Esophagus muscularis mucosa (tissue), 4 donors: ENCODE measurements around the gene FBLN7. TPM values are rescaled to one million over a fixed set of nuclear protein-coding genes. Genes with fewer than 3 reads are reported as not detected.
"Not testable (repeated sequence)": the region's sequence is repeated elsewhere in the genome, so short reads cannot be mapped to it uniquely, and the experiment has no call there.

ENCODE experiments used
- DNase-seq: peaks from one replicate; pipeline ENCODE4 v3.0.0-alpha.2; 2017; ENCODE audit errors: extremely low spot score
- H3K27ac ChIP-seq, 4 donors: fragments of 200-600 bp; sonication (generic); replicated peaks in 1 of 4; 1 replicate in 3 of 4; 2 replicates in 1 of 4; pipeline ENCODE4 v1.5.1; 2016 to 2019; ENCODE audit warnings: mild to moderate bottlenecking in 1 of 4
- H3K27me3 ChIP-seq, 4 donors: fragments of 200-600 bp; sonication (generic); one replicate each; pipeline versions ENCODE4 v1.5.1 to v1.6.0; 2016 to 2019
- H3K36me3 ChIP-seq, 4 donors: fragments of 200-600 bp; sonication (generic); one replicate each; pipeline ENCODE4 v1.5.1; 2016 to 2019
- H3K4me1 ChIP-seq, 4 donors: fragments of 200-600 bp; sonication (generic); one replicate each; pipeline ENCODE4 v1.5.1; 2016 to 2019
- H3K4me3 ChIP-seq, 4 donors: fragments of 200-600 bp; sonication (generic); 1 replicate in 2 of 4; 2 replicates in 2 of 4; pipeline ENCODE4 v1.5.1; 2016 to 2019; ENCODE audit warnings: mild to moderate bottlenecking in 4 of 4, moderate library complexity in 1 of 4
- H3K9me3 ChIP-seq, 4 donors: fragments of 200-600 bp; sonication (generic); 1 replicate in 3 of 4; 2 replicates in 1 of 4; pipeline ENCODE4 v1.5.1; 2016 to 2019
- EP300 ChIP-seq: sonication (generic); formaldehyde crosslinking; IDR thresholded peaks from one replicate; pipeline ENCODE4 v1.6.1; 2017; ENCODE audit warnings: antibody characterized with exemption
- POLR2A ChIP-seq: fragments of 450-650 bp; IDR thresholded peaks from one replicate; pipeline ENCODE4 v1.6.1; 2017; ENCODE audit warnings: antibody characterized with exemption, moderate library complexity, mild to moderate bottlenecking, low read depth
- POLR2AphosphoS5 ChIP-seq, 2 donors: sonication (generic); formaldehyde crosslinking; IDR thresholded peaks; one replicate each; pipeline ENCODE4 v1.6.1; 2017; ENCODE audit warnings: antibody characterized with exemption in 2 of 2
- WGBS: methylation state at CpG from one replicate; pipeline ENCODE4 v1.1.5; 2018; 5-methylcytosine and 5-hydroxymethylcytosine counted together
- intact Hi-C: fragments of 100-400 bp; cut with DNase I; formaldehyde crosslinking; loops from one replicate; pipeline ENCODE4 v1.15.1; 2023
- total RNA-seq, 4 donors: library from RNA; depleted of rRNA; stranded (reverse); fragments of >200 nt; gene quantifications; one replicate each; pipeline versions ENCODE4 v1.1.0 to v1.2.1, GENCODE V29; 2016
- TF ChIP-seq, protein P1 (sequence below), 3 experiments: fragments of 200-600 bp in 2 of 3; fragments of 450-650 bp in 1 of 3; sonication (generic) in 2 of 3; IDR thresholded peaks; one replicate each; pipeline ENCODE4 v1.5.1; 2017 to 2019; ENCODE audit warnings: antibody characterized with exemption in 3 of 3, mild to moderate bottlenecking in 2 of 3, moderate library complexity in 1 of 3

The FBLN7 gene
- total RNA-seq, 4 donors from 2014 or later, result 1.1 to 2.1 (median 1.8) TPM

DNA sequence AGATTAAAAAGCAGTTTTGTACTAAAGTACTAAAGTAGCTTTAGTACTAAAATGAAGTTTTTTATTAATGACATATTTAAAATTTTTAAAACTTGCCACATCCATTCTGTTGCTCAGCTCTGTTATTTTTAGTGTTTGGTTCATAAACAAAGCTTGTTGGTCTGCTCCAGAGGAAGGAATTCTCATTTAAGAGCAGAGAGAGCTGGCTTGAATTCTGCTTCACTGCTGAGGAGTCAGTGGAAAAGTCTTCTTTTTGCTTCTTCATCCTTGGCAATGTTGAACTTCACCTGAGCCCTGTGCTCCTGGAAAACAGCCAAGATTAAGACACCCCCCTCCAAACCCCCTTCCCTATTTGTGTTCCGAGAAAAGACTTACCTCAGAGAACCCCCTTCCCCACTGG lies 42.5 kb upstream of the FBLN7 start:
- TF ChIP-seq POLR2AphosphoS5 (IDR thresholded peaks at IDR 0.05) (no peak), EP300 (no peak), POLR2A (no peak)
- TF ChIP-seq, protein P1, sequence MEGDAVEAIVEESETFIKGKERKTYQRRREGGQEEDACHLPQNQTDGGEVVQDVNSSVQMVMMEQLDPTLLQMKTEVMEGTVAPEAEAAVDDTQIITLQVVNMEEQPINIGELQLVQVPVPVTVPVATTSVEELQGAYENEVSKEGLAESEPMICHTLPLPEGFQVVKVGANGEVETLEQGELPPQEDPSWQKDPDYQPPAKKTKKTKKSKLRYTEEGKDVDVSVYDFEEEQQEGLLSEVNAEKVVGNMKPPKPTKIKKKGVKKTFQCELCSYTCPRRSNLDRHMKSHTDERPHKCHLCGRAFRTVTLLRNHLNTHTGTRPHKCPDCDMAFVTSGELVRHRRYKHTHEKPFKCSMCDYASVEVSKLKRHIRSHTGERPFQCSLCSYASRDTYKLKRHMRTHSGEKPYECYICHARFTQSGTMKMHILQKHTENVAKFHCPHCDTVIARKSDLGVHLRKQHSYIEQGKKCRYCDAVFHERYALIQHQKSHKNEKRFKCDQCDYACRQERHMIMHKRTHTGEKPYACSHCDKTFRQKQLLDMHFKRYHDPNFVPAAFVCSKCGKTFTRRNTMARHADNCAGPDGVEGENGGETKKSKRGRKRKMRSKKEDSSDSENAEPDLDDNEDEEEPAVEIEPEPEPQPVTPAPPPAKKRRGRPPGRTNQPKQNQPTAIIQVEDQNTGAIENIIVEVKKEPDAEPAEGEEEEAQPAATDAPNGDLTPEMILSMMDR (IDR thresholded peaks at IDR 0.05), result no peak
- WGBS, result 87% methylated on average over 1 of the region's 1 CpG
- H3K36me3 ChIP-seq, result peaks cover 5 to 70% (median 52%) of the 10 kb centered on the region in 4 donors
- H3K9me3 ChIP-seq, result no peaks in the 10 kb centered on the region
- no peaks in the 10 kb centered on the region for H3K27me3 ChIP-seq
- H3K4me1 ChIP-seq, result no peaks in the 10 kb centered on the region
- no peak for DNase-seq
- intact Hi-C loops, result no loop called here
- H3K4me3 ChIP-seq, result no peak overlapping the region
- no peak overlapping the region for H3K27ac ChIP-seq

- no peak for TF ChIP-seq EP300
- TF ChIP-seq POLR2AphosphoS5 (IDR thresholded peaks at IDR 0.05), result no peak
- TF ChIP-seq POLR2A, result no peak
- TF ChIP-seq, protein P1 (IDR thresholded peaks at IDR 0.05), result no peak
- DNase-seq, result no peak
- Histone ChIP-seq H3K4me1 (no peaks in the 10 kb centered on the region), H3K27me3 (no peaks in the 10 kb centered on the region), H3K4me3 (no peak overlapping the region), H3K27ac (no peak overlapping the region), H3K9me3 (no peaks in the 10 kb centered on the region), H3K36me3 (peaks cover under 1 to 70% (median 50%) of the 10 kb centered on the region in 4 donors)
- WGBS, result 83% methylated on average over 10 of the region's 10 CpGs
- intact Hi-C loops, result no loop called here
These were observed 42.1 kb upstream of the FBLN7 start for GRCh38 chr2:112096098-112096497.

DNA sequence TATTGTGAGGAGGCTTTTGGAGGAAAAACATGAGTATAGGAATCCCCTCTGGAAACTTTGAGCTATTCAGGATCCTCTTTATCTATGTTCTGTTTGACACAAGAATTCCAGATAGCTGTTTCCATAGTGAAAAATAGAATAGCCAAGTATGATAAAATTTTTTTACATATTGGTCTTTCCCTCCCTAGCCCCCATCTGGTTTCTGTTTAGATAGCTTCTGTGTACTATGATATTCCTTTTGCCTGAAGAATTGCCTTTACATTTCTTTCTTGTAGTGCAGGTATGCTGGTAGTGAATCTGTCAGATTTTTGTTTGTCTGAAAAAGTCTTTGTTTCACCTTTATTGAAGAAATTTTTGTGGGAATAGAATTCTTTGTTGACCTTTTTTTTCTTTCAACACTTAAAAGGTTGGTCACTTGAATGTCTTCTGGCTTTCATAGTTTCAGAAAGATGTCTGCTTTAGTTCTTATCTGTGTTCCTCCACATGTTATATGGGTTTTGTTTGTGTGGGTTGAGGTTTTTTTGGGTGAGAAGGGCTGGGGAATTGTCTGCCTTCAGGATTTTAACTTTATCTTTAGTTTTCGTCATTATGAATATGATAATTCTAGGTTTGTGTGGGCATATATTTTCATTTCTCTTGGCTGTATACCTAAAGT lies 29.9 kb upstream of the FBLN7 start:
- Histone ChIP-seq H3K27me3 (no peaks in the 10 kb centered on the region), H3K27ac (no peak overlapping the region), H3K4me1 (no peaks in the 10 kb centered on the region), H3K36me3 (peaks cover 24 to 76% (median 49%) of the 10 kb centered on the region in 4 donors), H3K9me3 (peaks cover 0 to 17% (median 7%) of the 10 kb centered on the region in 4 donors), H3K4me3 (no peak overlapping the region)
- DNase-seq, result no peak
- intact Hi-C loops, result no loop called here
- no peak for TF ChIP-seq EP300
- TF ChIP-seq, protein P1 (IDR thresholded peaks at IDR 0.05), result no peak
- no peak for TF ChIP-seq POLR2A
- no peak for TF ChIP-seq POLR2AphosphoS5 (IDR thresholded peaks at IDR 0.05)
- WGBS, result 100% methylated on average over 1 of the region's 1 CpG

GRCh38 chr2:112109278-112109677 lies 28.9 kb upstream of the FBLN7 start:
- peaks cover 24 to 70% (median 46%) of the 10 kb centered on the region in 4 donors for H3K36me3 ChIP-seq
- no peaks in the 10 kb centered on the region for H3K4me1 ChIP-seq
- no peaks in the 10 kb centered on the region for H3K27me3 ChIP-seq
- no peak overlapping the region for H3K4me3 ChIP-seq
- H3K27ac ChIP-seq, result no peak overlapping the region
- intact Hi-C loops, result no loop called here
- TF ChIP-seq POLR2A, result no peak
- no peak for TF ChIP-seq POLR2AphosphoS5 (IDR thresholded peaks at IDR 0.05)
- TF ChIP-seq, protein P1 (IDR thresholded peaks at IDR 0.05), result no peak
- no peak for TF ChIP-seq EP300
- DNase-seq, result no peak
- H3K9me3 ChIP-seq, result peaks cover 0 to 17% (median 7%) of the 10 kb centered on the region in 4 donors

DNA sequence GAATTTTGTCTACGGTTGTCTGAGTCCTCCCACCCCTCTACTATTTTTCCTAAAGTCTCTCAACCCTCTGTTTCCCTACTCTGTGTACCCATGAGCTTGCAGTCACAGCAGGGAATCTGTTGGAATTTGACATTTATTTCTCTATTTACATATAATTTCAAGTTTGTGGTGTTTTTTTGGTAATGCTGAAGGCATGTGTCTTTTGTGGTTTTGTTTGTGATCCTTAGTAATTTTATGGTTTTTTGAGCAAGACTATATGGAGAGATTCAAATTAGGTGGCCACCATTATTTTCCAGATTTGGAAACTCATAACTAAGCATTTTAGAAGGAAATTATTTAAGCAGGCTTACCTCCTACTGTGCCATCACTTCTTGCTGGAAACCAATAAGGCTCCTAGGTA lies 27.2 kb upstream of the FBLN7 start:
- peaks cover 22 to 70% (median 39%) of the 10 kb centered on the region in 4 donors for H3K36me3 ChIP-seq
- TF ChIP-seq POLR2A (no peak), EP300 (no peak), POLR2AphosphoS5 (IDR thresholded peaks at IDR 0.05) (no peak)
- TF ChIP-seq, protein P1 (IDR thresholded peaks at IDR 0.05), result no peak
- H3K27me3 ChIP-seq, result no peaks in the 10 kb centered on the region
- WGBS, result 86% methylated on average over 1 of the region's 1 CpG
- H3K4me1 ChIP-seq, result no peaks in the 10 kb centered on the region
- intact Hi-C loops, result no loop called here
- peaks cover 0 to 17% (median 7%) of the 10 kb centered on the region in 4 donors for H3K9me3 ChIP-seq
- H3K4me3 ChIP-seq, result no peak overlapping the region
- no peak for DNase-seq
- H3K27ac ChIP-seq, result no peak overlapping the region

DNA sequence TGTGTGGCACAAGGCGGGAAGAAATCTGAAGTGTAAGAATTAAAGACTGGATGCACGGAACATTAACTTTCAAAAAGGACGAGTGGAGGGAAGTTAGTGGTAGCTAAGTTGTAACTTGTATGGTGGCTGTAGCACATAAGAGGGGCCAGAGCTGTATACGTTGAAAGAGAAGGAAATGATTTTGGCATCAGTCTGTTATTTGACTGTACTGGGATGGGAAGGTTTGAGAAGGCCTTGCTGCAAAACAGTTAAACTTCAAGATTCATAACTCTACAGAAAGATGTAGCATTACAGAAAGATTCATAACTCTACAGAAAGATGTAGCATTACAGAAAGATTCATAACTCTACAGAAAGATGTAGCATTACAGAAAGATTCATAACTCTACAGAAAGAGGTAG lies 24.8 kb upstream of the FBLN7 start:
- H3K4me1 ChIP-seq, H3K27ac ChIP-seq, DNase-seq, H3K4me3 ChIP-seq, intact Hi-C loops, H3K27me3 ChIP-seq: not testable (repeated sequence)
- Histone ChIP-seq H3K36me3 (peaks cover 26 to 63% (median 46%) of the 10 kb centered on the region in 4 donors), H3K9me3 (peaks cover 0 to 13% (median 7%) of the 10 kb centered on the region in 4 donors)
- 90% methylated on average over 4 of the region's 4 CpGs for WGBS
